H7 (cell line): ENCODE results near the gene RNF130. TPM values are rescaled to one million over a fixed set of nuclear protein-coding genes. Genes with fewer than 3 reads are reported as not detected.
"Not testable (repeated sequence)": the region's sequence is repeated elsewhere in the genome, so short reads cannot be mapped to it uniquely, and the experiment has no call there.

Source experiments
- DNase-seq: peaks from one replicate; pipeline ENCODE4 v3.0.0; 2012
- H3K27me3 ChIP-seq: 2 replicates; pipeline ENCODE4 v1.6.0; 2011; ENCODE audit warnings: mild to moderate bottlenecking, low read length; ENCODE audit not compliant: control insufficient read depth, insufficient read depth
- H3K36me3 ChIP-seq: replicated peaks from 2 replicates; pipeline ENCODE4 v1.5.1; 2011; ENCODE audit warnings: low read length; ENCODE audit not compliant: control insufficient read depth, insufficient read depth
- H3K4me3 ChIP-seq: 2 replicates; pipeline ENCODE4 v1.5.1; 2011; ENCODE audit warnings: low read depth, mild to moderate bottlenecking, control low read depth, low read length, moderate library complexity; ENCODE audit not compliant: insufficient read depth
- total RNA-seq: library from RNA; depleted of rRNA; stranded (reverse); fragments of >200 nt; shearing (Covaris generic); gene quantifications from 2 replicates; pipeline ENCODE4 v1.2.3, GENCODE V29; 2014

RNF130 gene
- total RNA-seq, 1 experiment from 2014 or later: 123 TPM

GRCh38 chr5:180040287-180041214 lies 31.0 kb downstream of the RNF130 start:
- peak; percentile 37 for DNase-seq
- peaks cover 7% of the 10 kb centered on the region for H3K36me3 ChIP-seq
- H3K4me3 ChIP-seq: no peak overlapping the region
- no peaks in the 10 kb centered on the region for H3K27me3 ChIP-seq

GRCh38 chr5:180035206-180035931 lies 36.2 kb downstream of the RNF130 start:
- H3K4me3 ChIP-seq: no peak overlapping the region
- H3K27me3 ChIP-seq: no peaks in the 10 kb centered on the region
- DNase-seq: no peak
- H3K36me3 ChIP-seq: peaks cover 7% of the 10 kb centered on the region

- Histone ChIP-seq H3K36me3 (peaks cover 7% of the 10 kb centered on the region), H3K4me3 (no peak overlapping the region), H3K27me3 (no peaks in the 10 kb centered on the region)
- DNase-seq: no peak
These were observed 37.0 kb downstream of the RNF130 start for GRCh38 chr5:180034564-180034963.

- Histone ChIP-seq H3K36me3 (no peaks in the 10 kb centered on the region; the same call in none of the 2 replicates), H3K27me3 (no peaks in the 10 kb centered on the region), H3K4me3 (no peak overlapping the region)
- no peak for DNase-seq
These were observed 44.0 kb downstream of the RNF130 start for GRCh38 chr5:180027459-180028089.

- Histone ChIP-seq H3K36me3 (no peaks in the 10 kb centered on the region; the same call in none of the 2 replicates), H3K27me3 (no peaks in the 10 kb centered on the region), H3K4me3 (no peak overlapping the region)
- no peak for DNase-seq
These were observed 44.7 kb downstream of the RNF130 start for GRCh38 chr5:180026734-180027458.

- no peak overlapping the region for H3K4me3 ChIP-seq
- no peaks in the 10 kb centered on the region for H3K27me3 ChIP-seq
- H3K36me3 ChIP-seq: no peaks in the 10 kb centered on the region; the same call in none of the 2 replicates
- DNase-seq: no peak
These were observed 45.2 kb downstream of the RNF130 start for GRCh38 chr5:180026320-180026719.

- DNase-seq: peak; percentile 50
- no peak overlapping the region for H3K4me3 ChIP-seq
- H3K36me3 ChIP-seq: no peaks in the 10 kb centered on the region
- H3K27me3 ChIP-seq: no peaks in the 10 kb centered on the region
These were observed 49.7 kb downstream of the RNF130 start for GRCh38 chr5:180021900-180022299.

GRCh38 chr5:180020176-180020575 lies 51.4 kb downstream of the RNF130 start:
- H3K4me3 ChIP-seq: no peak overlapping the region
- no peaks in the 10 kb centered on the region for H3K27me3 ChIP-seq
- DNase-seq: no peak
- H3K36me3 ChIP-seq: no peaks in the 10 kb centered on the region

- H3K27me3 ChIP-seq: no peaks in the 10 kb centered on the region
- no peak for DNase-seq
- H3K36me3 ChIP-seq: no peaks in the 10 kb centered on the region
- no peak overlapping the region for H3K4me3 ChIP-seq
These were observed 53.1 kb downstream of the RNF130 start for GRCh38 chr5:180018347-180019060.

- not testable (repeated sequence) for DNase-seq, H3K36me3 ChIP-seq, H3K27me3 ChIP-seq, H3K4me3 ChIP-seq
These were observed 56.0 kb downstream of the RNF130 start for GRCh38 chr5:180015523-180015922.

- no peaks in the 10 kb centered on the region for H3K27me3 ChIP-seq
- H3K36me3 ChIP-seq: no peaks in the 10 kb centered on the region
- no peak overlapping the region for H3K4me3 ChIP-seq
- no peak for DNase-seq
These were observed 57.9 kb downstream of the RNF130 start for GRCh38 chr5:180013678-180014077.

GRCh38 chr5:180012316-180012715 lies 59.2 kb downstream of the RNF130 start:
- no peaks in the 10 kb centered on the region for H3K27me3 ChIP-seq
- H3K36me3 ChIP-seq: no peaks in the 10 kb centered on the region
- H3K4me3 ChIP-seq: no peak overlapping the region
- DNase-seq: no peak

- DNase-seq: no peak
- Histone ChIP-seq H3K27me3 (no peaks in the 10 kb centered on the region), H3K36me3 (no peaks in the 10 kb centered on the region), H3K4me3 (no peak overlapping the region)
These were observed 60.9 kb downstream of the RNF130 start for GRCh38 chr5:180010636-180011035.

- H3K36me3 ChIP-seq: no peaks in the 10 kb centered on the region
- no peak for DNase-seq
- H3K4me3 ChIP-seq: no peak overlapping the region
- H3K27me3 ChIP-seq: no peaks in the 10 kb centered on the region
These were observed 62.0 kb downstream of the RNF130 start for GRCh38 chr5:180009581-180009980.
